ENCODE measurements around the gene TRIM65.
A peak's percentile ranks its signal among the peaks of the same experiment; 100 is the strongest.
"Not testable (repeated sequence)": the region's sequence is repeated elsewhere in the genome, so short reads cannot be mapped to it uniquely, and the experiment has no call there.

TRIM65 gene

GRCh38 chr17:75895370-75896155, 1.2 kb downstream of the TRIM65 start:
- no peak for DNase-seq

- DNase-seq, result no peak
Observed at GRCh38 chr17:75894049-75894733, 2.6 kb downstream of the TRIM65 start.

GRCh38 chr17:75893305-75894048, 3.3 kb downstream of the TRIM65 start:
- DNase-seq, result no peak

- no peak for DNase-seq
Observed at GRCh38 chr17:75892556-75893224, 4.1 kb downstream of the TRIM65 start.

GRCh38 chr17:75891605-75892555, 4.9 kb downstream of the TRIM65 start:
- DNase-seq, result no peak

GRCh38 chr17:75891022-75891604, 5.6 kb downstream of the TRIM65 start:
- no peak for DNase-seq

- no peak for DNase-seq
Observed at GRCh38 chr17:75889454-75889853, 7.3 kb downstream of the TRIM65 start.

- DNase-seq, result no peak
Observed at GRCh38 chr17:75888484-75888883, 8.3 kb downstream of the TRIM65 start.

- DNase-seq, result not testable (repeated sequence)
Observed at GRCh38 chr17:75885860-75886259, 10.9 kb downstream of the TRIM65 start.

- no peak for DNase-seq
Observed at GRCh38 chr17:75885431-75885830, 11.3 kb downstream of the TRIM65 start.

GRCh38 chr17:75881678-75882454, 14.9 kb downstream of the TRIM65 start:
- no peak for DNase-seq

- no peak for DNase-seq
Observed at GRCh38 chr17:75880266-75880665, 16.5 kb downstream of the TRIM65 start.

GRCh38 chr17:75878174-75878998, 18.4 kb downstream of the TRIM65 start, which contains the start of gene TRIM47:
Gene TRIM47, minus strand, starts transcription at chr17:75878581. Its CDS starts 33 bp downstream, at chr17:75878548.
- no peak for DNase-seq

GRCh38 chr17:75877752-75878173, 19.0 kb downstream of the TRIM65 start:
- no peak for DNase-seq

GRCh38 chr17:75876938-75877751, 19.6 kb downstream of the TRIM65 start:
- no peak for DNase-seq

- peak; percentile 21 for DNase-seq
Observed at GRCh38 chr17:75876190-75876937, 20.4 kb downstream of the TRIM65 start.

GRCh38 chr17:75875940-75876189, 20.9 kb downstream of the TRIM65 start:
- DNase-seq, result no peak

Data from NCI-H1417 treated with DMSO at 0.1 percent for 48 hours (cell line).